ENCODE measurements around the gene LPP.
A peak's percentile ranks its signal among the peaks of the same experiment; 100 is the strongest.

Gene LPP

GRCh38 chr3:188861842-188862744 lies 708.1 kb downstream of the LPP start:
- no peak for DNase-seq

GRCh38 chr3:188863999-188864406 lies 710.0 kb downstream of the LPP start:
- DNase-seq = no peak

- no peak for DNase-seq
Observed at GRCh38 chr3:188867691-188868265, 713.8 kb downstream of the LPP start.

GRCh38 chr3:188868803-188869202 lies 714.8 kb downstream of the LPP start:
- DNase-seq = no peak

- no peak for DNase-seq
Observed at GRCh38 chr3:188869628-188870027, 715.7 kb downstream of the LPP start.

DNA sequence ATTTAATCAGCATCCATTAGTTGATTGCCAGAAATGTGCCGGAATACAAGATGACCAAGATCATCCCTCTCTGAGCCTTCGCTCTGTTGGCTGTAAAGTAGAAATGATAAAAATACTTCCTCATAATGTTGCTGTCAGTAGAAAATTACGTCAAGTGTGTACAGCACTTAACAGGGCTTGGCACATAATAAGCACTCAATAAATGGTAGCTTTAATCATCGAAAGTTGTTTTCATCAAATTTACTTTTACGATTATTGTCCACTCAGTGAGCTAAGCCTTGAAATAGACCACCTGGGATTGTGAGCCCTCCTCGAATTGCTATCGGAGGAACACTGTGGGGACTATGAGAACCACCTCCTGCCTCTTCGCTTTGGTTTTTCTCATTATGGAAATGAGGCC lies 716.5 kb downstream of the LPP start:
- no peak for DNase-seq

- no peak for DNase-seq
Observed at GRCh38 chr3:188874576-188874975, 720.6 kb downstream of the LPP start.

DNA sequence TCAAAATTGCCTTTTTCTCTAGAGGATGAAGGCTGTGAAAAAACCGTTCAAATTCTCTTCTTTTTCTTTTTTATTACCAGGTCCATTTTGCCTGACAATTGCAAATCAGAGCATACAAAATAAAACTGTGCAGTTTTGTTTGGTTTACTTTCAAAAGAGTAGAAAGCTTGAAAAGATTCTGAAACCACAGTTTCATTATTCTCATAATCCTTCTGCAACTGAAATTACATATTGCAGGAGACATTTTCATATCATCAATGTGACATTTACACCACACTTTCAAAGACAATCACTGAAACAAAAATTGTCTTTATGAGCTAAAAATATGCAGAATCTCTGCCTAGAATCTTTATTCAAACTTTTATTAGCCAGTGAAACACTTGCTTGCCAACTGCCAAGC lies 721.5 kb downstream of the LPP start:
- no peak for DNase-seq

GRCh38 chr3:188876370-188876769 lies 722.4 kb downstream of the LPP start:
- DNase-seq = no peak

DNA sequence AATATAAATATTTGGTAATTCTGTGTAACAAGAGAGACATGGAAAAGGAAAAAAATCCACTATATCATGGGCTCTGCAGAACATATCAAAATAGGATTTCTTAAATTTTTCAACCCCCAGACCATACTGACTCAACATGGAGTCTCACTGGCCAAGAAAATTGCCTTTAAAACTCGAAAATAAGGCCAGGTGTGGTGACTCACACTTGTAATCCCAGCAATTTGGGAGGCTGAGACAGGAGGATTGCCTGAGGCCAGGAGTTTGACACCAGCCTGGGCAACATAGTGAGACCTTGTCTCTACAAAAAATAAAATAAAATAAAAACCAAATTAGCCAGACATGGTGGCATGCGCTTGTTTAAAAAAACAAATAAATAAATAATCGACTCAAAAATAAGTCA lies 723.4 kb downstream of the LPP start:
- no peak for DNase-seq

DNA sequence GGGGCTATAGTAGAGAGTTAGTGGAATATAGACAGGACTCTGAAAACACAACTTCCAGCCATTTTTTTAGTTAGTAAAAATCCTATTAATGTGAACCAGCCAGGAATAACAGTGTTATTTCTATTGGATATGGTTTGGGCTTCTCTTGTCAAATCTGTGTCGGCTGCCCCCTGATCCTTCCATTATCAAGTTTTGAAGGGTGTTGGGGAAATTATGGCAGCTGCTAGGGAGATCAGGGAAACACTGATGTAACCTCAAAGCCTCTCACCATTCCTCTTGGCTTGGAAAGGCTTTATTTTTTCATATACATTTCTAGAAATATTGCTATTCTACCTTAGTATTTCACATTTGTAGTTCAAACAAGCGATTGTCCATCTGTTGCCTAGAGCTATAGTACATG lies 724.1 kb downstream of the LPP start:
- DNase-seq = no peak

DNA sequence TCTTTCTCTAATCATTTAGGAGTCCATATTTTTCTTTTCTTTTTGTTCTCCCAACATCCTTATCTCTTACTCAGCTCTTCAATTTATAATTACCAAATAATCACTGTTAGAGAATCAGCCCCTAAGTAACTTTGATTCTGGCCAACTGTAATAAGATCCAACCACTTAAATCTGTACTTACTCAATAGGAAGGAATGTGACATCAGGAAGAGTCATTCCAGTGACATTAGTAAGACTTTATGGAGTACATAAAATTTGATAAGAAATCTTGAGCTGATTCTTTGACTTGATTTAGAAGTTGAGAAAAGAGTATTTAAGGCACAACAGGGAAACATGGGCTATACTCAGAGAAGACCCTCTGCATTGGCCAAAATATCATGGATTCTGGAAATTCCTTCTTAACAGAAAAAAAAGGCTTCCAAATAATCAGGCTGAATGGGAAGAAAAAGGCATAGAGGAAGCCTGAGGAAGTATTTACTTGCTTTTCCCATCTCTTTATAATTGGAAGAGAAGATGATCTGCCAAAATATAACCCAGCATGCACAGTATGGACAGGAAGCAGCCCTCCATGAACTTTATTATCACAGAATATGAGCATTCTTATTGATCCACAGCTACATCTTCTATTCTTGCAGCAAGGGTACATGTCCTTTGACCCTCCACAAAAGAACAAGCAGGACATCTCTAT lies 728.1 kb downstream of the LPP start:
- DNase-seq = peak; percentile 45 to 84

DNA sequence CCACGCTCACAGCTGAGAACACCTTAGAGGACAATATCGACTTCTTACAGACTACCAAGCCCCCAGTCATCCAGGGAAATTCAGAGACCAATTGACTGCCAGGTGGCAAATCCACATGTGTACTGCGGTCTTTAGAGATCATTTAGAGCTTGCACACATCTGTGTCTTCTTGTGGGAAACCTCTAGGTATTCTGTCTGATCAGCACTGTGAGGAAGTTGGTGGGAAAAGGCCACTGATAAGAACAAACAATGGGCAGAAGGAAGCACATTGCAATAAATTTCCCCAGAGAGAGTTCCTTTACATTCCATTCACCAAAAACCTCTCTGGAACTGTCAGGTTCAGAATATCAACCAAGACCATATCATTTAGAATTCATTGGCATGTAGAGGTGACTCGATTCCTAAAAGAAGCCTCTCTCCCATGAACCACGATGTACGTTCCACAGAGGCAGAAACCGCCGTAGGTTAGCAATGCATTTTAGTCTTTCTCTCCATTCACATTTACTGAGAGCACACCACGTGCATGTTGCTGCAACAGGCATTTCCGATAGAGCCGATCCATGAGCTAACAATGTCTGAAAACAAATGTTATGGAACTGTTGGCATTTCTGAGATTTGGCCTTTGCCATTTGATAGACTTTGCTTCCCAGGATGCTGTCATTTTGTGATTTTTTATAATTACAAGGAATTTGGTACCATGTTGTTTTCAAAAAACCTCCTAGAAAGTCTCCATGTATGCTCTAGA lies 730.5 kb downstream of the LPP start:
- DNase-seq = no peak

DNA sequence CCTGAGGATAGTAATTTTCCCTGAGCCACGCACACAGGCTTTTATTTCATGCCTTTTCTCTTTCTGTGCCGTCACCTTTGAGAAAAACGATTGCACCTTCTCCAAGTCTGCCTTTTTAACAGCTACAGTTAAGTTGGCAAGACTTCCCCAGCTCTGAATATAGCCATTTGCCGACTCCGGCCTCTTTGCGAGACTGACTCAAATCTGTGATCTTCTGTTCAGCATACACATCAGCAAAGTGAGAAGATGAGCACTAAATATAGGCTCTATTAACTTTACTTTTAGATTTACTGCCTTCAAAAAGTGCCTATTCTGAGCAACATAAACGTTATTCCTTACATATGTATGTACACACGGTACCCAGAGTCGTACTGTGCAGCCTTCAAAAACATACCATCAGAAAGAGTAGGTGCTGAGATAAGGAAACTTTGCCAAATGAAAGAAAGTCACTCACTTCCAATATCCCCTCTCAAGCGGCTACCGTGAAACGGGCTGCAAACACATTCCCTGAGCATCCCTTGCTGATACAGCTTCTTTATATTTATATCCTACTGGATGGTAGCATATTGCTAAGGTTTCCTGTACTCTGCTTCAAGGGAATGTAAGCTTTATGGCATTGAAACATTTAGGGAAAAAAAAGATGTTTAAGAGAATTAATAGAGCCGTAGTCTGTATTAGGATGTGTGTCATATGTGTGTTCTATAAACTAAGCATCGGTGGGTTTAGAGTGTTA lies 734.5 kb downstream of the LPP start:
- DNase-seq = no peak

DNA sequence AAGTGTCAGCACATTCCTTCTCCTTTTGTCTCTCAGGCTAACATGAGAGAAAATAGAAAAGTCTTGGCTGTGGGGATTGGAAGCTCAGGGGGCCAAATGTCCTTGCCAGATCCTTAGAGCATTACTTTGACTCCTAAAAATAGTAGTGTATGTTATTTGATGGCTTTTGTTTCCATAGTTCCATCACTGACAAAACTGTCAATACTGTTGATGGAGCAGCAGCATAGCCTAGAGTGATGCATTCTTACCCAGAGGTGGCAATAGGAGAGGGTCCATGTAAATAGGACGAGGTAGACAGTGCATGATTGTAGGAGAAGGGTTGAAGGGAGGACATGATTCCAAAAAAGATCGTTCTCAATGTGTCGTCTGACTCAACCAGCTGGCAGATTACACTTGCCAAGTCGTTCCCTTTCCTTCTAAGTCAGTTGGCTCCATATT lies 735.1 kb downstream of the LPP start:
- no peak for DNase-seq

GRCh38 chr3:188890572-188891270 lies 736.8 kb downstream of the LPP start:
- DNase-seq = no peak

- DNase-seq = no peak
Observed at GRCh38 chr3:188899881-188900280, 745.9 kb downstream of the LPP start.

DNA sequence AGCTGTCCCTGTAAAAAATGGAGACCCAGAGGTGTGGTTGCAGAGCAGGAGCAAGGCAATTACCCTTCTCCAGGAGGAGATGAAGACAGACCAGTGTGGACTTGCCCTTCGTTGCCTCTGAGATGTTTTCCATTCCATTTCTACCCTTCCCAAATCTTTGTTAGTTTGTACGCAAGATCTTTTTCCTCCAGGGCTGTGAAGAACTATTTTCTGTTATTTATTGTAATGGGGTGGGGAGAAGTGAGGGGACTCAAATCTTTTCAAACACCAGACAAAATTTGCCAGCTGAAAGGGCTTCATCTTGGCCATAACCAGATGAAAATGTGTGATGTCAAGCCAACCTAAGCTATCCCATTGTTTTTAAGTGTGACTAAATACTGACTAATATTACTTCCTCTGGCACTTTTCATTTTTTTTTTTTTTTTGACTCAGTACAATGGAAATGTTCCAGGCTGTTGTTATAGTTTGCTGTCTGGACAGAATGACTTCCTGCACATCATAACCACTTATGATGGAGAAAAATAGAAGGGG lies 746.5 kb downstream of the LPP start:
- DNase-seq = peak; percentile 34 to 84

DNA sequence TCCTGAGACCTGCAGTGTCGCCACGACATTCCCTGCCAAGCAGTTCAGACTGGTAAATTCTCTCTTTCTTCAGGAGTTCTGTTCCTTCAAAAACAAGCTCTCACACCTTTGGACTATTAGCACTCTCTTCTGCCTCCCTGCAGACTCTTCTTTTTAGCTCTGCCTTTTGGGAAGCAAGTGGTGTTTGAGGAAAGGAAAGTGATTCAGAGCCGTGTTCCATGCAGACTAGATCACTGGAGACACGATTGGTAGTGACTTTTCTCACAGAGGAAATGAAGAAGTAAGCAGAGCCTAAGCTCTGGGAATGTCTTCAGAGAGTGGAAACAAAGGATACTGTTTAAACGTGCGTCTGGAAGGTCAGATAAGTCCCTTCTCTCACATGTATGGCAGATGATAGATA lies 747.2 kb downstream of the LPP start:
- DNase-seq = no peak

DNA sequence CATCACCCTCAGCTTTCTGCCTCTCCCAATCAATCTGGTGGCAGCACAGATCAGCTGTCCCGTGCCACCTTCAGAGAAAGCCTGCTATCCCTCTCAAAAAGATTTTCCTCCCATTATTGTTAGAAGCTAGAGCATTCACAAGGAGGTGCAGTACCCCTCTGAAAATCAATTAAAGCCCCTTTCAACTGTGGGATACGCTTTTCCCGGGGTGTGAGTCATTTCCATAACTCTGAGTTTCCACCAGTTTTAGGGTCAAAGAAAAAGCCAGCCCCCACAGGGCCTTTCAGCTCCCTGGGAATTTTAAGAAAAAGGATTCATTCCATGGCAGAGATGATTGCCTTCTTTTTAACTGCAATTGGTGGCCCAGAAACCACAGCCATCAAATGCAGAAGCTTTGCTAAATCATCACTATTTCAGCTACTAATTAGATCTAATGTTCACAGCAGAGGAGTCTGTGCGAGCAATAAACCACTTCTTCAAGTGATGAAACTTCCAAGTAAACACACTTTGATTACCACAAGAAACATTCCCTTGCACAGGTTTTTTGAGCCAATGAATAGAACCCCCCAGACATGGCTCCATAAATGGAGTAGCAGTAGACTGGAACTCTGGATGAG lies 747.8 kb downstream of the LPP start:
- no peak for DNase-seq

- DNase-seq = no peak
Observed at GRCh38 chr3:188904670-188905069, 750.7 kb downstream of the LPP start.

Measured in SW 1271 (cell line).